ENCODE results near the gene CGAS. TPM values are rescaled to one million over a fixed set of nuclear protein-coding genes. Genes with fewer than 3 reads are reported as not detected.

Gene CGAS
- total and polyA plus RNA-seq, 2 of the 13 experiments (the other 11 are each of a cell fraction or from before 2014, with no cell fraction given) = 0.03 to 0.07 TPM

GRCh38 chr6:73455865-73456629, 4.0 kb upstream of the CGAS start (continued):
- TF ChIP-seq EP300 (IDR thresholded peaks at IDR 0.05; ENCODE audit: low read depth in 2 of 2, low read length in 2 of 2) = 0 out of 4 replicates have a peak, but pooled peaks of 1 of the 2 experiments have one; percentile 29
- no peak for TF ChIP-seq EP300 (CRISPR knock-in tag; IDR thresholded peaks at IDR 0.05; ENCODE audit: borderline replicate concordance)
- TF ChIP-seq HDAC1 (CRISPR knock-in tag; IDR thresholded peaks at IDR 0.05) = no peak
- TF ChIP-seq SOX6 (IDR thresholded peaks at IDR 0.05) = no peak
- peak; percentile 26; the same call in 1 of the 2 replicates for TF ChIP-seq SOX6 (CRISPR knock-in tag; IDR thresholded peaks at IDR 0.05)
- 0 out of 2 replicates have a peak, but pooled peaks have one; percentile 11 for TF ChIP-seq SAP130 (CRISPR knock-in tag; IDR thresholded peaks at IDR 0.05; ENCODE audit: low read depth)
- 0 out of 4 replicates have a peak, but pooled peaks of 1 of the 2 experiments have one; percentile 3 for TF ChIP-seq MAFK (conservative IDR thresholded peaks at IDR 0.05 in 1 of 2, IDR thresholded peaks at IDR 0.05 in 1 of 2; ENCODE audit: low read length in 2 of 2)
- TF ChIP-seq ZNF12 (CRISPR knock-in tag; IDR thresholded peaks at IDR 0.05) = 0 out of 2 replicates have a peak, but pooled peaks have one; percentile 36
- peak; percentile 34 for TF ChIP-seq FOXA3 (CRISPR knock-in tag; IDR thresholded peaks at IDR 0.05)

- H4K20me1 ChIP-seq (ENCODE audit: insufficient read depth, low read length) = no peaks in the 10 kb centered on the region
- ChIA-PET POLR2A (interaction anchor here (1.2 kb wide), 1 partner anchor 10 kb away, joined by 3 read pairs; the partner anchor contains the start of gene MTO1), CTCF (ENCODE audit: low intra/inter-chr PET ratio, low total read pairs) (no interaction called here)
- H3K36me3 ChIP-seq (replicated peaks in 1 of 2; ENCODE audit: control insufficient read depth in 1 of 2, insufficient read depth in 2 of 2, low read length in 2 of 2) = no peaks in the 10 kb centered on the region
- intact Hi-C loops (cut with micrococcal nuclease; ENCODE audit: unreplicated experiment) = no loop called here
- no peaks in the 10 kb centered on the region for H3K9me3 ChIP-seq (ENCODE audit: low read length)
- DNase-seq (ENCODE audit: low spot score) (no peak), ATAC-seq (no peak), FAIRE-seq (no peak)
- in situ Hi-C loops (cut with HindIII; ENCODE audit: extremely low pct_ligation_motif_present, low pct_unique_long_range_greater_than_20kb) = no loop called here
- no peaks in the 10 kb centered on the region for H3K27me3 ChIP-seq (ENCODE audit: control insufficient read depth in 1 of 2, insufficient read depth in 2 of 2, low read length in 2 of 2)
- H3K4me1 ChIP-seq (ENCODE audit: insufficient read depth, low read length) = peaks cover 9% of the 10 kb centered on the region
- no peak overlapping the region for H3K27ac ChIP-seq (ENCODE audit: extremely low read length, insufficient read depth, low read length)
- 85% methylated on average over 65 of the region's 79 CpGs for whole genome bisulfite sequencing (ENCODE audit: low lambda C conversion rate)
- TF ChIP-seq RXRA (CRISPR knock-in tag; IDR thresholded peaks at IDR 0.05) = no peak
- no peak overlapping the region for H3K4me2 ChIP-seq (ENCODE audit: low read depth, low read length)
- BruUV-seq (replicated peaks) = no TSS peak
- H3K79me2 ChIP-seq (ENCODE audit: insufficient read depth, low read length) = no peaks in the 10 kb centered on the region
- no peak overlapping the region for H3K9ac ChIP-seq (ENCODE audit: insufficient read depth, low read depth, low read length)
- no peak overlapping the region for H3K4me3 ChIP-seq (replicated peaks in 1 of 3; ENCODE audit: insufficient read depth in 1 of 3, low read depth in 2 of 3, low read length in 3 of 3)
- H2AFZ ChIP-seq (ENCODE audit: low read length) = no peak overlapping the region
These were observed 632 bp downstream of the CGAS start for GRCh38 chr6:73451223-73452106.
